ENCODE data around the gene ADGRA1. TPM values are rescaled to one million over a fixed set of nuclear protein-coding genes. Genes with fewer than 3 reads are reported as not detected.

ADGRA1 gene
- total RNA-seq, 4 donors from 2014 or later, result under 0.01 TPM; not detected in 3

DNA sequence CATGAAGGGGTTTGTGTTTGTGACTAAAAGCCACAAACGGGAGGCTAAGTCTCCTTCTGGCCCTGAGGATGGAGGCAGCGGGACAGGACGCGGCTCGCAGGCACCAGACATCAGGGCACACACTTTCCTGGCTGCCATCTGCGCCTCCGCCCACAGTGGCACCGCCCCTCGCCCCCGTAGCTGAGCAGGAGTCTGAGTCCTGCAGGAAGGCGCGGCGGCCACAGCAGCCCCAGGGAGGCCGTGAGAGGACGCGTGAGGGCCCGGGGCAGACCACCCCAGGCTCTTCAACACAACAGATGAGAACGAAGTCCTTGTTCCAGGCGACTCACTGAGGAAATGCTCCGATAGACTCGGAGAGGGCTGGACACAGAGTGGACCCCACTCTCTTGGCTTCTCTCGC, 6.6 kb downstream of the ADGRA1 start:
- H3K27me3 ChIP-seq, result peaks cover 0 to 29% of the 10 kb centered on the region in 2 donors
- H3K27ac ChIP-seq, result no peak overlapping the region
- H3K4me1 ChIP-seq, result no peaks in the 10 kb centered on the region
- no peak for DNase-seq (ENCODE audit: low spot score in 2 of 2)
- no peaks in the 10 kb centered on the region for H3K9me3 ChIP-seq
- WGBS, 2 donors, result 74 to 83% methylated on average over 20 to 22 of the region's 22 CpGs
- no peak overlapping the region for H3K4me3 ChIP-seq
- TF ChIP-seq EP300 (IDR thresholded peaks at IDR 0.05), result no peak
- TF ChIP-seq, protein P1, sequence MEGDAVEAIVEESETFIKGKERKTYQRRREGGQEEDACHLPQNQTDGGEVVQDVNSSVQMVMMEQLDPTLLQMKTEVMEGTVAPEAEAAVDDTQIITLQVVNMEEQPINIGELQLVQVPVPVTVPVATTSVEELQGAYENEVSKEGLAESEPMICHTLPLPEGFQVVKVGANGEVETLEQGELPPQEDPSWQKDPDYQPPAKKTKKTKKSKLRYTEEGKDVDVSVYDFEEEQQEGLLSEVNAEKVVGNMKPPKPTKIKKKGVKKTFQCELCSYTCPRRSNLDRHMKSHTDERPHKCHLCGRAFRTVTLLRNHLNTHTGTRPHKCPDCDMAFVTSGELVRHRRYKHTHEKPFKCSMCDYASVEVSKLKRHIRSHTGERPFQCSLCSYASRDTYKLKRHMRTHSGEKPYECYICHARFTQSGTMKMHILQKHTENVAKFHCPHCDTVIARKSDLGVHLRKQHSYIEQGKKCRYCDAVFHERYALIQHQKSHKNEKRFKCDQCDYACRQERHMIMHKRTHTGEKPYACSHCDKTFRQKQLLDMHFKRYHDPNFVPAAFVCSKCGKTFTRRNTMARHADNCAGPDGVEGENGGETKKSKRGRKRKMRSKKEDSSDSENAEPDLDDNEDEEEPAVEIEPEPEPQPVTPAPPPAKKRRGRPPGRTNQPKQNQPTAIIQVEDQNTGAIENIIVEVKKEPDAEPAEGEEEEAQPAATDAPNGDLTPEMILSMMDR (IDR thresholded peaks at IDR 0.05), result no peak
- no peak for TF ChIP-seq POLR2A (IDR thresholded peaks at IDR 0.05)
- no peaks in the 10 kb centered on the region for H3K36me3 ChIP-seq

DNA sequence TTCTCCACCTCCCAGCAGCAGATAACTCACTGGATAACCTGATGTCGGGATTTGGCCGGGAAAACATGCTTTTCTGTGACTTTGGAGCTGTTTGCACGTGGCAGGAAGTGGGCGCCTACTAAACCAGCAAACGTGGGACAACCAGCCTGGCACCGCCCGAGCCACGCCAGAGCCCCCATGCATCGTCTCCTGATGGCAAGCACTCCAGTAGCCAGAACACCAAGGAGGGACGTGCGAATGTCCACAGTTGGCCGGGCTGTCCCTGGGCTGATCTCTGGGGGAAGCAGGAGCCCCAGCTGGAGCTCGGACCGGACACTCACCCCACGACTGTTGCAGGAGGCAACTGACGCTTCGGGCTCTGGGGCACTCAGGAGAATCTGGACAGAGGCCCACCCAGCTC, 7.1 kb downstream of the ADGRA1 start:
- no peaks in the 10 kb centered on the region for H3K4me1 ChIP-seq
- no peaks in the 10 kb centered on the region for H3K36me3 ChIP-seq
- 77 to 80% methylated on average over 11 to 12 of the region's 17 CpGs for WGBS, 2 donors
- TF ChIP-seq, protein P1 (IDR thresholded peaks at IDR 0.05), result no peak
- no peak for TF ChIP-seq POLR2A (IDR thresholded peaks at IDR 0.05)
- no peak for TF ChIP-seq EP300 (IDR thresholded peaks at IDR 0.05)
- H3K4me3 ChIP-seq, result no peak overlapping the region
- no peaks in the 10 kb centered on the region for H3K9me3 ChIP-seq
- H3K27me3 ChIP-seq, result peaks cover 0 to 29% of the 10 kb centered on the region in 2 donors
- H3K27ac ChIP-seq, result no peak overlapping the region
- no peak for DNase-seq (ENCODE audit: low spot score in 2 of 2)

DNA sequence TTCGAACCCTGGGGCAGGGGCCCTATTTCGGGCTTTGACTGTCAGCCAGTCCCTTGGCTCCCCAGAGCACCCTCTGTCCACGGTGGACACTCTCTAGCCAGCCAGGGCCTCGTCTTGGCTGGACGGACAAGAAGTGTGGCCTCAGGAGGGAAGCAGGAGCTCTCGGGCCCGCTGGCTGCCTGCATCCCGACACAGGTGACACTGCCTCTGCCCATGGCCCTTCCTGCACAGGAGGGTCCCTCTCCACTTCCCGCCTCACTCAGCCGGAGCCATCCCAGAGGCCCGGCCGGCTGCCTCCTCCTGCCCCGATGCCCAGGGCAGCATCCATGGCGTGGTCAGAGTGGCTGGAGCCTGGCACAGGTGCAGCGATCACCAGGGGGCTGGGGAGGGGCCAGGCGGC, 7.9 kb downstream of the ADGRA1 start:
- peaks cover 0 to 28% of the 10 kb centered on the region in 2 donors for H3K27me3 ChIP-seq

DNA sequence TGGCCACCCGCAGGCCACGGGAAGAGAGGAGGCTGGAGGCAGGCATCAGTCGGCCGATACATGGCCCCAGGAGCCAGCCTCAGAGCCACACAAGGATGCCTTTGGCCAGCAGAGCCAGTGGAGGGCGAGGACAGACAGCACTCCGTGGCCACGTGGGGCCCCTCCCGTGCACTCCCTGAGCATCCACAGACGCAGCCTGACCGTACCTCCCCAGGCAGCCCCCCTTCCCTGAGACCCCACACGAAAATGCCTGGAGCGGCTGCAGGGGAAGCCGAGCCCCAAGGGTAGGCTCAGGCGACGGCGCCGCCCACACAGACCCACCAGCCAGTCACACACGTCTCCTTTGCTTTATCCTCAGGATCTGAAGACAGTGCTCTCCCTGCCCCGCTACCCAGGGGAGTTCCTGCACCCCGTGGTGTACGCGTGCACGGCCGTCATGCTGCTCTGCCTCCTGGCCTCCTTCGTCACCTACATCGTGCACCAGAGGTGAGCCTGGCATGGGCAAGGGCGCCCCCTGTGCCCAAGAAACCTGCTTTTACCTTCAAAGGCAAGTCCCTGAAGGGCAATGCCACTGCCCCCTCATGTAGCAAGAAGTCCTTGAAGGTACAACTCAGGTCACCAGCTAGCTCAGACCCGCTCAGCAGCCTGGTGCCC, 9.0 kb downstream of the ADGRA1 start:
- peaks cover 0 to 8% (median 0%) of the 10 kb centered on the region in 4 donors for H3K4me1 ChIP-seq
- H3K4me3 ChIP-seq, result no peak overlapping the region
- peaks cover 0 to 37% of the 10 kb centered on the region in 2 donors for H3K27me3 ChIP-seq
- H3K9me3 ChIP-seq, result no peaks in the 10 kb centered on the region
- TF ChIP-seq, protein P1 (IDR thresholded peaks at IDR 0.05), result no peak
- TF ChIP-seq EP300 (IDR thresholded peaks at IDR 0.05) (no peak), POLR2A (IDR thresholded peaks at IDR 0.05) (no peak)
- WGBS, 2 donors, result 25 to 49% methylated on average over 22 to 26 of the region's 28 CpGs
- DNase-seq (ENCODE audit: low spot score in 2 of 2), result no peak
- H3K27ac ChIP-seq, result no peak overlapping the region
- H3K36me3 ChIP-seq, result no peaks in the 10 kb centered on the region

More for the DNA sequence above, 7.9 kb downstream of the ADGRA1 start:
- no peak overlapping the region for H3K4me3 ChIP-seq
- WGBS, 2 donors, result 89 to 92% methylated on average over 9 to 10 of the region's 16 CpGs
- TF ChIP-seq POLR2A (IDR thresholded peaks at IDR 0.05), result no peak
- TF ChIP-seq, protein P1 (IDR thresholded peaks at IDR 0.05), result no peak
- no peak for TF ChIP-seq EP300 (IDR thresholded peaks at IDR 0.05)
- H3K4me1 ChIP-seq, result peaks cover 0 to 1% (median 0%) of the 10 kb centered on the region in 4 donors
- no peak for DNase-seq (ENCODE audit: low spot score in 2 of 2)
- no peak overlapping the region for H3K27ac ChIP-seq
- no peaks in the 10 kb centered on the region for H3K9me3 ChIP-seq
- H3K36me3 ChIP-seq, result no peaks in the 10 kb centered on the region

DNA sequence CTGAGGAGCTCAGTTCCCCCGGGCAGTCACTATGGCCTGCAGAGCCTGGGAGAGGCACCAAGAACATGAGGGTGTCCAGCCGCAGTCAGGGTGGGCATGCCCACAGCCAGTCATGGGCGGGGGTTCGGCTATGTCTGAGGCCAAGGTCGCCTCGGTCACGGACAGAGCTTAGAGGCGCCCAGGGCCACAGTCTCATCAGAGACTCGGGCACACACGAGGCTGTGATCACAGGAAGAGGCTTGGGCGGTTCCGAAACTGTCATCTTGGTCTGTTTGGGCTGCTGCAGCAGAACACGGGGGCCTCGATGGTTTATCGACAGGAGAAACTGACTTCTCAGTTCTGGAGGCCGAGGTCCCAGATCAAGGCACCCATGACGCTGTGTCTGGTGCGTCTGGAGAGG, 9.7 kb downstream of the ADGRA1 start:
- H3K36me3 ChIP-seq, result no peaks in the 10 kb centered on the region
- no peaks in the 10 kb centered on the region for H3K9me3 ChIP-seq
- peaks cover 0 to 42% of the 10 kb centered on the region in 2 donors for H3K27me3 ChIP-seq
- no peak overlapping the region for H3K4me3 ChIP-seq
- H3K4me1 ChIP-seq, result peaks cover 0 to 8% (median 0%) of the 10 kb centered on the region in 4 donors
- TF ChIP-seq EP300 (IDR thresholded peaks at IDR 0.05), result no peak
- TF ChIP-seq POLR2A (IDR thresholded peaks at IDR 0.05), result no peak
- TF ChIP-seq, protein P1 (IDR thresholded peaks at IDR 0.05), result no peak
- DNase-seq (ENCODE audit: low spot score in 2 of 2), result no peak
- H3K27ac ChIP-seq, result no peak overlapping the region
- 84% methylated on average over 13 to 18 of the region's 18 CpGs for WGBS, 2 donors
